NCI-H2227 treated with DMSO at 0.1 percent for 48 hours (cell line): ENCODE results near the gene SLC13A4.
"Not testable (repeated sequence)": the region's sequence is repeated elsewhere in the genome, so short reads cannot be mapped to it uniquely, and the experiment has no call there.

Experiments
- DNase-seq: peaks from one replicate; lab custom pipeline; 2025; lab: John Stamatoyannopoulos, UW

SLC13A4 gene

DNA sequence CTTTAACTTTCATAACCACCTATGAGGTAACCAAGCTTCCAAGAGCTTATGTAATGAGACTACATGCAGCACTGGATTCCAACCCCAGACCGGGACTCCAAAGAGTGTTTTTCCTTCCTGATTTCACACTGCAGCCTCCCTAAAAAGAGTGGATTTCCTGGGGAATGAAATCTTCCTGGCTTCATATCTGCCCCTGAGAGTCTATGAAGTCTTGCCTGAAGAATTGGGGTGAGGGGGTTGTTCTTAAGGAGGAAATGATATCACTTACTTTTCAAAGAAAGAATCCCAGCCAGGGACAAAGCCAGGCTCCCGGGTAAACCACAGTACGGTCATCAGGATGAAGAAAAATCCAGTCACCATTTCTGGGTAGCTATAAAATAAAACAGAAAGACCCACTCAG is 35.9 kb downstream of the SLC13A4 start:
- DNase-seq, result no peak

DNA sequence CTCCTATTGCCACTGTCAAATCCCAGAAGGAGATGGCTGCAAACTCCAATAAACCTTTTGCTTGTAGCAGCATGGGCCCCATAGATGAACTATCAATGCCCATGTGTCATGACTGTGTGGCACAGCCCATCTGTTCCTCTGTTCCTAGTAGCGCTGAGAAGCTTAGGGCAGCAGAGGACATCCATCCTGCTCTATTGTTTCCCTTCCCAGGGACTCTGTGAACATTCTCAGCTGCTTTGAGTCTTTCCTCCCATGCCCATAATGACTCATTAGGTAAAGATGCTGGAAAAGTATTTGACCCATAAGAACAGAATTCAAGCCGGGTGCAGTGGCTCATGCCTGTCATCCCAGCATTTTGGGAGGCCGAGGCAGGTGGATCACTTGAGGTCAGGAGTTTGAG is 37.4 kb downstream of the SLC13A4 start:
- DNase-seq, result no peak

DNA sequence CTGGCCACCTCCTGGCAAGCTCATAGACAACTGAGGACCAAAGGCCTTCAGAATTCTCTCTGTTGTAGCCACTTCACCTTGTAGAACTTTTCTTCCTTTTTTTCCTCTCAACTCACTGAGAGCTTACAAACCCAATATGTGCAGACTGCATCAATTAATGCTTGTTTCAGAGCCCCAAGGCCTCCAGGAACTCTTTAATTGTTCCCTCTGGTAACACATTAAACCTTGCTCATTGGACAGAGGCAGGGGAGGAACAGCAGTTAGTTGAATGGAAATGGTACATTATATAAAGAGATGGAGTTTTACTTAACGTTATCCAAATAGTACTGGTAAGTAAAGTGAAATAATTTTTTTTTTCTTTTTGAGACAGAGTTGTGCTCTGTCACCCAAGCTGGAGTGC is 40.5 kb downstream of the SLC13A4 start:
- no peak for DNase-seq

DNA sequence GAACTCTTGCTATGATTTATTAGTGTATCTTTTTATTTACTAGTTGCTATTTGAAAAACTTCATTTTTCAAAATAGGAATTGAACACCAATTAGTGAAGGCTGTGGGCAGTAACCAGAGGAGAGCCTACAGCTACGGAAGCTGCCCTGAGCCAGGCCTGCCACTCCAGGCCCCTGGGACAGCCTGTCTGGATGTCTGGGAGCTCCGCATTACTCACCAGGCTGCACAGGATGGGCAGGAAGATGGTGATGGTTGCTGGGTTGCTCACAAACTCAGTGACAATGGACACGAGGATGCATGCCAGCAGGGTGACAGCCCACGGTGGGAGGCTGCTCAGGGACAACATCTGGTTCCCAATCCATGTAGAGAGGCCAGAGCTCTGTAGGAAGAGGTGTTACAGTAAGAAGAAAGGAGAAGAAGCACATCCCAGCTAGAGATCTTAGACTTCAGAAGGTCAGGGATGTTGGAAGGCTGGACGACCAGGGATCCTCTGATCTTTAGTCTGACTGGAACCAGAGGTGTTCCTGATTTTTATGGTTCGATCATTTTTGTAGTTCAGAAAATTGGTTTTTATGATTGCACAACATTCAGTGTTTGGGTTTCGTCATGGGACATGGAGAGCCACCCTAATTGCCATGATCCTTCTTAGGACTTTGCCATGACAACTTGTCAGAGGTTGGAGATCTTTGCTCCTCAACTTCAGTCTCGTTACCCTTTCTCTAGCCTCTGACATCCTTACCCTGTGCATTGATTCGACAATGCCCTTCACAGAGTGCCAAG is 42.5 kb downstream of the SLC13A4 start:
- no peak for DNase-seq

DNA sequence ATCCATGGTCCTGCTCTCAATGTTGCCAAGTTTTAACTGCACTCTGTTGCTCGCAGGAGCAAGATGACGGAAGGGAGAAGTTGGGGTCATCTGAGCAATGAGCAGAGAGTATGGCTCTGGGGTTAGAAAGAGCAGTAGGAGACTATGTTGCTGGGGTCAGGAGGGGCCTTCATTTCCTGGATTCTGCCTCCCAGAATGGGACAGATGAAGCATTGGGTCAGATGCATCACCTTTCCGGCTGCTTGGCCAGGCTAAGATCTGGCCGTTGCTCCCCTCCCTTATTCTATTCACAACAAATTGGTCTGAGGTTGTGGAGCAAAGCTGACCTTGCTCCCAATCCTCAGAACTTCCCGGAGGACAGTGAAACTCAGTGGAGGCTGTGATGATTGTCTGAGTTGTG is 43.3 kb downstream of the SLC13A4 start:
- DNase-seq, result no peak

DNA sequence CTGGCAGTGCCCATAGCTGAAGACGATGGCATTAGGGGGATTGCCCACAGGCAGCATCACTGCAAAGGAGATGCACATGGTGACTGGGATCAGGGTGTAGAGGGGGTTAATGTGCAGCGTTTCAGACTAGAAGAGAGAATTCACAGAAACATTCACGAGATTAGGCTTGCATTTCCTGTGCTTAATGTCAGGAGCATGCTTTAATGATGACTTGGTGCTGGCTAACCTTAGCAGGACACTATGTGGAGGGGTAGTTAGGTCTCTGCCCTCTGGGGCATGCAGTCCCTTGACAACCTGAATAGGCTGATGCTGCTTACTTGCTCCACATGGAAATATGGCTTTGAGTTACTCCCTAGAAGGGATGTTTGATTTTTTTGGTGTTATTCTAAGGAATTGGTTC is 43.9 kb downstream of the SLC13A4 start:
- no peak for DNase-seq

DNA sequence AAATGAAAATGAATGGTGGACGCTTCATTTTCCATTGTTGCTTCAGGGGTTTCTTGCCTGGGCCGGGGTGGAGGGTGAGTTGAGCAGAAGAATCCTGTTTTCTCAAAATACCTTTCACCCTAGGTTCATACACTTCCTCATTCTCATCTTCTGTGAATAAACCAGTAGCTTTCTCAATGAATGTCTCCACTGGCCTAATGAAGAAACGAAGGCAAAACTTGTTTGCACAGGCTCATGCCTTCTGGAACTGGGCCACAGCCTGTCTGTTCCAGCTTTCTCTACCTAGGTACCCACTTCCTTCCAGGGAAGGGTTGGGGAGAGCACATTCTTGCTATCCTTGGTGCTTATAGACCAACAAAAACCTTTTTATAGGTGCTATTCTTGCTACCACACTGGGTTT is 44.4 kb downstream of the SLC13A4 start:
- no peak for DNase-seq

DNA sequence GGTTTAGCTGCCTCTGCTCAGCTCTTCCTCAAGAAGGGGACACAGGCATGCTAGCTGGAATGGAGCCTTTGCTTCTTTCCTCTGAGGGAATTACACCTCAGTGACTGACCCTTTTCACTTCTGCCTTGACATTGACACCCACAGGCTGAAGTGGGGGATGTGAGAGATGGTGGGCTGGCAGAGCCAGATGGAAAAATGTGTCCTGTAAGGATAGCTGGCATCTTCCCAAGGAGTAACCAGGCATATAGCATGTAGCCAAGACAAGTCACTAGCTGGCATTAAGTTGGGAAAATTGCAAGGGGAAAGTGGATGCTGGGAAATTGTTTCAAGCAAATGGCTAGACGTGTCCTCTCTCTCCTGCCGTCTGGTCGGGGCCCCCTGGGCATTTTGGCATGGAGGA is 45.8 kb downstream of the SLC13A4 start:
- no peak for DNase-seq

DNA sequence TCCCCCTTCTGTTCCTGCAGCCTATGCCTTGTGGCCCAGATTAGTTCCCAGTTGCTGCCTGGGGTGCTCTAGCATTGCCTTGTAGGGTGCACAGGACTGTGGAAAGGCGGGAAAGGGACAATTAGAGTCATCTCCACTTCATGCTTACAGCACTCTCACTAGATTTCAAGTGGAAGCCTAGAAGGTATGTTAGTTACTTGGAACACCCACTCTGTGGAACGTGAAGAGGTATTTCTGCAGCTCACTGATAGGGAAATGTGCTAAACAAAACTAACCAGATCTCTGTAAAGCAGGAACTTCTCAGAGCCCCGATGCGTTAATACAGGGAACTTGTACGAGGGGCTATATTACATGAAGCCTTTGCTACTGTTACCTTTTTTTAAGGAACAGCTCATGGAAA is 46.2 kb downstream of the SLC13A4 start:
- no peak for DNase-seq

DNA sequence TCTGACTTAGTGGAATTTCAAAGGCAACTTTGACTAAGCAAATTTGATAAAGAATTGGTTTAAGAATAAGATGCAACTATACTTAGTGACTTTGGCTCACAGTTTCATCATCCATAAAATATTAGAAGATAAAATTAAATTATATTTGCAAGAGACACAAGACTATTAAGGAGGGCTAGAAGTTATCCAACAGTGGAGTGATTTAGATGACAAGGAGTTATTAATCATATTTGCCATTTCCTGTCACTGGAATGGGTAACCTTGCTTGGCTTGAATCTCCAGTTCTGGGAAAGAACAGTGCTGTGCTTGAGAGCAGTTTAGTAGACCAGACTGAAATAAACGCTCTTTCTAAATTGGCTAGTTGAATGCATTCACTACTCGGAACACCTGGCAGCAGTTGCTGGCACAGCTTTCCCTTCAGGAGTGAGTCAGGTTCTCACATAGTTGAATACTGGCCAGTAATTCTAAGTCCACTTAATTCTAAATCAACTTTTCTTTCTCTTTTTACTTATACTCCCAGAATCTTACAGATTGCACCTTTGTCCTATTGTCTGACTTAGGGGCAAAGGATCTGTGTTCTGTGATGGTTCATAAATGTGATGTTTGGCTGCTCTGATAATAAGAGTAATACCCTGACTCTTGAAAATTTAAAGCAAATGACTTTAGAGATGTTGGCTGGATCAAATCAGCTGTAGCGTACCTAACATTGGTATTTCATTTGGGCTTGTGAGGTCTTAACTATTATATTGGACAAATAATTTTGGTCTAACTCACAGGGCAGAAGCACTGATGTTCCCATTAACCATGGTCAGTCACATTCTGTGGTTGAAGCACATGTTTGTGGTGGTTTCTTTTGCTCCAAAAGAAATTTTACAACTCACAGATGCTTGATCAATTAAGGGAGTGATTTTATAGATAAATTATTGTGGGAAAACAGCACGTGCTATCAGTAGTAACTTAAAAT is 49.1 kb downstream of the SLC13A4 start:
- DNase-seq, result no peak

DNA sequence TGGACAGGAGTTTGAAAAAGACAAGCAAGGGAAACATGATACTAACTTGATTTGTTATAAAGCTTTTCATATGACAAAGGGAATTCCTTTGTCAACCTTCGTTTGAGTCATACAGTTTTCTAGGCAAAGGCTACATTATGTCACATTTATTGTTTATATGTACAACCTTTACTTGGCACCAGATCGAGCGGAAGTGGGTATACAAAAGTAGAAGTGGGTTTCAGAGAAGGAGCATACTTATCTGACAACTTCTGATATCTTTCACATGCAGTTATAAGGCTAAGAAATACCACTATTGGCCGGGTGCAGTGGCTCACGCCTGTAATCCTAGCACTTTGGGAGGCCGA is 54.7 kb downstream of the SLC13A4 start:
- DNase-seq, result no peak

DNA sequence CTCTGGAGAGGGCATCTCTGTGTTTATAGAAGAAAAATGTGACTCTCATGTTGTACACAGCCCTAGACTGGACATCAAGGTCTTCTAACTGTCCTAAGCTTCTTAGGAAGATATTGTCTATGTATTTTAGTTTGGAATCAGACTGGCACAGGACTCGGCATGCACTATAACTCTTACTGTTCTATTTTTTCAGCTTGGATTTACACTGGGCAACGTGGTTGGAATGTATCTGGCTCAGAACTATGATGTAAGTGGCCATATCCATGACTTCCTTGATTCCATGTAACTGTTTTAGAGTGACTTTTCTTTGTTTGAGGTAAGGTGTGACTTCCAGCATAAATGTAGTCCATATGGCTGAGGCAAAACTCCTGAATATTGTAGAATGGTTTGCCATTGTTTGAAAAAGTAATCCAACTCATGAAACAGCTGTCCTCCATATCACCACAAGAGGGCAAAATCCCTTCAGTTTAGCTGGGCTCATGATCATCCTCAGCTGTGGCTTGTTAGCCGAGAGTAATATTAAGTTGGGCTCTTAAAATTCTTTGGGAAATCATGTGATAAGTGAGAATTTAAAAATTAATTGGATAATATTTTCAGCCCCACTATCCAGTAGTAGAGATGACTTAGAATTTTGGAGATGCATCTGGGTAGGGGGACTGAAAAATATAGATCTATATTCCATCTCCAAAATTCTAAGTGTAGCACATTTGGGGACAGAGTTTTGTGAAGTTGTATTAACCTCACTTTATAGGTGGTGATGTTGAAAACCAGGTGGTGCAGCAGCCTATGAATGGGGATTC is 55.2 kb downstream of the SLC13A4 start:
- DNase-seq, result peak; percentile 30

DNA sequence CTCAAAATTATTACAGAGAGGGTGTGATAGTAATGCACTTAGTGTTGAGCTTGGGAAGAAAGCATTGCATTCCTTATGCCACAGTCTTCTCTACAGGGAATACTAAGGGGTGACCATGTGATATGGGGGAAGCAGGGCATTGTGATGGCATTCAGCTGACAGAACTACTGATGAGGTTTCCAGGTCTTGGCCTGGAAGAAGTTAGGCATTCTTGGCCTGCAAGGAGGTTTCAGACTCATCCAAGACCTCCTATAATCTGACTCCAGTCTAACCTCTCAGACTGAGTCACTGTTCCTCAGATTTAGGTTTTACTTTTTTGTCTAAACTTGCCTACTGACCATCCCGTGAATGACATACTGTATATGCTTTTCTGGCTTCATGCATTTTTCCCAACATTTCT is 57.8 kb downstream of the SLC13A4 start:
- no peak for DNase-seq

DNA sequence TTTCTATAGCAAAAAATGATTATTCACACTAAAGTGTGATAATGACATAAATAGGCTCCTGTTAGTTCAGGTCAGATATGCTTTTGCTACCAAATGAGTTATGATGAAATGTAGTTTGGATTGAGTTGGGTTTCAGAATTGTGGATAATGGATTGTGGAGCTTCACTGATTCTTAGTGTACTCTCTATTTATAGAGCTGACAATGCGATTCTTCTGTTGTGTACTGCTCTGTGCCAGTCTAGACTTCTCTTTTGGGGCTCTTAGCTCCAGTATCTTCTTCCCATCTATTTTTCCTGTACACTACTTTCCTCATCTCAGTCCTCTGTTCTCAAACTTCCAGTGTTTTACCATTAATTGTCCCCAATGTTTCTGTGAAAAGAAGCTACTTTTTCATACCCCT is 58.2 kb downstream of the SLC13A4 start:
- DNase-seq, result no peak

DNA sequence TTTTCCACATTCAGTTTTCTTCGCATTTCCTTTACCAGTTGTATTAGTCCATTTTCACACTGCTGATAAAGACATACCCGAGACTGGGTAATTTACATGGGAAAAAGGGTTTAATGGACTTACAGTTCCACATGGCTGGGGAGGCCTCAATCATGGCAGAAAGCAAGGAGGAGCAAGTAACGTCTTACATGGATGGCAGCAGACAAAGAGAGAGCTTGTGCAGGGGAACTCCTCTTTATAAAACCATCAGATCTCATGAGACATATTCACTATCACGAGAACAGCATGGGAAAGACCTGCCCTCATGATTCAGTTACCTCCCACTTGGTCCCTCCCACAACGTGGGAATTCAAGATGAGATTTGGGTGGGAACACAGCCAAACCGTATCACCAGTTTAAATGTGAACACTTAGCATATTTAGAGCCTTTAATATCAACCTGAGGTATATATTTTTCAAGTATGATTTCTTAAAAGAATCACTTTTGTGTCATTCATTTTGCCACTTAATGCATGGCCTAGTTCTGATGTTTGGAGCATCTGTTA is 59.1 kb downstream of the SLC13A4 start:
- not testable (repeated sequence) for DNase-seq

DNA sequence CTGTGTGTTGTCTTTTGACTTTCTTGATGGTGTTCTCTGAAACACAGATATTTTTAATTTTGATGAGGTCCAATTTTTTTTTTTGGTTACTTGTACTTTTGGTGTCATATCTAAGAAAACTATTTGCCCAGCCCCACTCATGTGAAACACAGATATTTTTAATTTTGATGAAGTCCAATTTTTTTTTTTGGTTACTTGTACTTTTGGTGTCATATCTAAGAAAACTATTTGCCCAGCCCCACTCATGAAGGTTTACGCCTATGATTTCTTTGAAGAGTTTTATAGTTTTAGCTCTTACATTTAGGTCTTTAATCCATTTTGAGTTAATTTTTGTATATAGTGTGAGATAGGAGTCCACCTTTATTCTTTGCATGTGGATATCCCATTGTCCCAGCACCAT is 60.4 kb downstream of the SLC13A4 start:
- not testable (repeated sequence) for DNase-seq

DNA sequence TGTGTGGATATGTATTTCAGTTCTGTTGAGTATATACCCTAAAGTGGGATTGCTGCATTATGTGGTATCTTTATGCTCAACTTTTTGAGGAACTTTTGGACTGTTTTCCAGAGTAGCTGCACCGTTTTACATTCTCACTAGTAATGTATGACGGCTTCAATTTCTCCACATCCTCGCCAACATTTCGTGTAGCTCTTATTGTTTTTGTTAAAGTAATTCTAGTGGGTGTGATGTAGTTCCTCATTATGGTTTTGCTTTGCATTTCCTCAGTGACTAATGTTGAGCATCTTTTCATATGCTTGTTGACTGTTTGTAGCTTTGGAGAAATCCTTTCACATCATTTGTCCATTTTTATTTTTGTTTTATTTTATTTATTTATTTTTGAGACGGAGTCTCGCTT is 61.1 kb downstream of the SLC13A4 start:
- DNase-seq, result no peak

DNA sequence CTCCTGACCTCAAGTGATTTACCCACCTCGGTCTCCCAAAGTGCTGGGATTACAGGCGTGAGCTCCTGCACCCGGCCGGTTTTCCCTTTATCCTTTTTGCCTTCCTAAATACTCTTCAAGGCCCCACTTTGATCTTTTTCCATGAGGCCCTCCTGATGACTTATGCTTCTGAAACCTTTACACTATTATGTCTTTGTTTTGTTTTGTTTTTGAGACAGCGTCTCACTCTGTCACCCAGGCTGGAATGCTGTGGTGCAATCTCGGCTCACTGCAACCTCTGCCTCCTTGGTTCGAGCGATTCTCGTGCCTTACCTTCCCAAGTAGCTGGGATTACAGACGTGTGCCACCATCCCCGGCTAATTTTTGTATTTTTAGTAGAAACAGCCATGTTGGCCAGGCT is 61.8 kb downstream of the SLC13A4 start:
- DNase-seq, result no peak

DNA sequence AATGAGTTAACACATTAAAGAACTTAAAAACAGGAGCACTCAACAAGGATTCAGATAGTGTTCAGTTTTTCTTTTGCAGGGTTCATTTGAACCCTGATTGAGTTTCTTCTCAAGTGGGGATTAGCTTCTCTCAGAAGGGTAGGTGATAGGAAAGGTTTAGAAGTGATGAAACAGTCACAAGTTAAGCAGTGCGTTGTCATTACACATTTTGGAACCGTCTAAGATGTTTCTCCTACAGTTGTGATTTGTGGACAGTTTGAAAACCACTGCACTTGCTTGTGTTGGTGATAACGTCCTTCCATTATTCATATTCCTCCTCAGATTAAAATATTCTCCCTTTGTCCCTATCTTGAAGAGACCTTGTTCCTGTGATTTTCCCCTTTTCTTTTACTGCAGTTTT is 62.9 kb downstream of the SLC13A4 start:
- no peak for DNase-seq

DNA sequence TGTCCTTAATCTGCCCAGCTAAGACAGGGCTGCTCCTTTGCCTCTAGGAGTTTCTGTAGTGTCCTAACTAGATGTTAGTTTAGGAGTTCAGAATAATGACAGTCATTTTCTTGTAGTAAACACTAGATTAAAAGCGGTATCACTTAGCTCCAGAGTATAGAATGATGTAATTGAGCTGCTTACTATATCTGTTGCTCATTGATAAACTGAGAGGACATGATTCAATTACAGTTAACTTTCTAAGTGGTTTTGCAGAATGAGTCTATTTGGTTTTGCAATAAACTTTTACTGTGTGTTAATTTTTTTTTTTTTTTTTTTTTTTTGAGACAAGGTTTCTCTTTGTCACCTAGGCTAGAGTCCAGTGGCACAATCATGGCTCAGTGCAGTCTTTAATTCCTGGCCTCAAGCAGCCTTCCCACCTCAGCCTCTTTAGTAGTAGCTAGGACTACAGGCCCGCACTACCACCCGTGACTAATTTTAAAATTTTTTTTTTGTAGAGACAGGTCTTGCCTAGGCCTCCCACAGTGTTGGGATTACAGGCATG is 63.9 kb downstream of the SLC13A4 start:
- DNase-seq, result no peak

DNA sequence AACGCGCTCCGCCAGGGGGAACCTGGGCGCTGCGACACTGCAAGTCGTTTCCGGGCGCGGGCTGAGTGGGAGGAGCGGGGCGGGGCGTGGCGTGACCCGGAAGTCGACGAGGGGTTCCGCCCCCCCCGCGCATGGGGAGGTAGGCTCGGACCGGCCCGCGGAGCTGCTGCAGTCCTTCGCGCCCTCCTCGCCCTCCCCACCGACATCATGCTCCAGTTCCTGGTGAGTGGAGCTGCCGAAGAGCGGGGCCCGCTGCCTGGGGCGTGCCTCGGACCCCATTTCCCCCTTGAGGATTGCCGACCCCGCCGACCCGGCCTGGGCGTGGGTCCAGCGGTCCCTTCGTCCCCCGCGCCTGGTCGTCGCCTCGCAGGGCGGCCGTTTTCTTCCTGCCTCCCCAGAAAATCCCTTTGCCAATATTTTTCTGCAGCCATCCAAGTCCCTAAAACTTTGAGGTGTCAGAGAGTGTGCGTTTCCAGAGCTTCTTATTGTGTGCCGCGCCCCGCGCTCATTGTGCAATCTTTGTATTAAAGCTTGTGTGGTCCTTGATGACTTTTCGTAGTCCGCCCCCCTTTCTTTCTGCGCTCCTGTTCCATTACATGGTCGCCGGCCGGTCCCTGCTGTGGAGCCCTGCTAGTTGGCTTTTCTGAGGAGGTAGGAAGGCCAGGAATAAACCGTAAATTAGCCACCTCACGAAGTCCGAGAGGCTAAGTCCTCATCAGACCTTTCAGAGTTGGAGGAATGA is 65.4 kb downstream of the SLC13A4 start, which contains the start of gene STMP1:
Gene STMP1, plus strand, starts transcription at position 142 of the 742 bp plus-strand sequence.
- DNase-seq, result peak; percentile 95
